K562 (cell line): ENCODE measurements around the gene KLHL22. TPM values are rescaled to one million over a fixed set of nuclear protein-coding genes. Genes with fewer than 3 reads are reported as not detected.

Experiments used
- DPF2 ChIP-seq: fragments of 450-650 bp; IDR thresholded peaks from 2 replicates; pipeline ENCODE4 v1.6.1; 2016
- ELF4 ChIP-seq: fragments of 450-650 bp; formaldehyde crosslinking; IDR thresholded peaks from 2 replicates; pipeline ENCODE4 v1.4.0; 2022; ENCODE audit warnings: missing genetic modification characterization
- GABPA ChIP-seq: fragments of 200-800 bp; sonication (Bioruptor generic); conservative IDR thresholded peaks from 2 replicates; pipeline ENCODE4 v1.6.1; 2016; ENCODE audit warnings: low read depth, missing genetic modification characterization, missing compliant biosample characterization
- IFI16 ChIP-seq: fragments of 250-450 bp; sonication (Bioruptor Pico); IDR thresholded peaks from 2 replicates; pipeline ENCODE4 v2.1.2; 2022; ENCODE audit warnings: mild to moderate bottlenecking, inconsistent platforms
- MCM5 ChIP-seq: fragments of 450-650 bp; IDR thresholded peaks from 2 replicates; pipeline ENCODE4 v1.6.1; 2016; ENCODE audit warnings: low read depth
- NFE2L1 ChIP-seq: fragments of 450-650 bp; IDR thresholded peaks from 2 replicates; pipeline ENCODE4 v1.6.1; 2016; ENCODE audit warnings: missing genetic modification characterization, low read depth, mild to moderate bottlenecking, missing compliant biosample characterization, moderate library complexity, borderline replicate concordance
- POU5F1 ChIP-seq: fragments of 150-350 bp; IDR thresholded peaks from 2 replicates; pipeline ENCODE4 v1.6.1; 2014; ENCODE audit warnings: borderline replicate concordance, low read length, low read depth, mild to moderate bottlenecking; ENCODE audit not compliant: partially characterized antibody
- SMAD3 ChIP-seq: fragments of 450-650 bp; formaldehyde crosslinking; conservative IDR thresholded peaks from 2 replicates; pipeline ENCODE4 v1.4.0; 2020; ENCODE audit warnings: mild to moderate bottlenecking
- THAP12 ChIP-seq: fragments of 250-450 bp; sonication (Bioruptor Pico); IDR thresholded peaks from 2 replicates; pipeline ENCODE4 v1.9.0; 2021; ENCODE audit warnings: mild to moderate bottlenecking, inconsistent platforms
- TOE1 ChIP-seq, 2 experiments: fragments of 450-650 bp in 1 of 2; sonication (generic) in 1 of 2; formaldehyde crosslinking in 1 of 2; IDR thresholded peaks; 2 replicates each; pipeline versions ENCODE4 v1.7.1 to v1.8.0; 2016 to 2022; ENCODE audit warnings: borderline replicate concordance in 2 of 2, mild to moderate bottlenecking in 2 of 2, antibody characterized with exemption in 1 of 2, inconsistent platforms in 1 of 2, low read depth in 1 of 2, missing genetic modification reagents in 1 of 2, moderate library complexity in 1 of 2
- TSHZ1 ChIP-seq: fragments of 250-450 bp; sonication (Bioruptor Pico); IDR thresholded peaks from 2 replicates; pipeline ENCODE4 v1.4.0; 2020; ENCODE audit warnings: mild to moderate bottlenecking, moderate library complexity
- USF1 ChIP-seq: sonication (generic); formaldehyde crosslinking; IDR thresholded peaks from 2 replicates; pipeline ENCODE4 v1.9.0; 2022; ENCODE audit warnings: mild to moderate bottlenecking, missing genetic modification reagents
- XRCC5 ChIP-seq: fragments of 200-400 bp; formaldehyde crosslinking; IDR thresholded peaks from 2 replicates; pipeline ENCODE4 v1.6.1; 2017; ENCODE audit warnings: low read depth, mild to moderate bottlenecking, low read length
- ZBTB49 ChIP-seq: sonication (generic); formaldehyde crosslinking; IDR thresholded peaks from 2 replicates; pipeline ENCODE4 v1.8.0; 2022; ENCODE audit warnings: missing genetic modification reagents, mild to moderate bottlenecking, borderline replicate concordance
- ZC3H4 ChIP-seq: sonication (generic); formaldehyde crosslinking; IDR thresholded peaks from 2 replicates; pipeline ENCODE4 v1.9.0; 2021; ENCODE audit warnings: missing genetic modification reagents, borderline replicate concordance
- ZFP1 ChIP-seq: fragments of 450-650 bp; formaldehyde crosslinking; IDR thresholded peaks from 2 replicates; pipeline ENCODE4 v1.4.0; 2020; ENCODE audit warnings: mild to moderate bottlenecking, mixed read lengths
- ZKSCAN1 ChIP-seq: fragments of 150-350 bp; IDR thresholded peaks from 2 replicates; pipeline ENCODE4 v1.6.1; 2016; ENCODE audit warnings: low read depth, low read length
- ZNF232 ChIP-seq: sonication (generic); formaldehyde crosslinking; IDR thresholded peaks from 2 replicates; pipeline ENCODE4 v1.8.0; 2022; ENCODE audit warnings: mild to moderate bottlenecking, missing genetic modification reagents
- ZNF436 ChIP-seq: fragments of 250-450, 450-650 bp; sonication (Bioruptor Pico); formaldehyde crosslinking; IDR thresholded peaks from 2 replicates; pipeline ENCODE4 v1.7.0; 2020; ENCODE audit warnings: mild to moderate bottlenecking
- polyA plus RNA-seq, 8 experiments: library from polyadenylated mRNA; depleted of rRNA in 4 of 8; stranded (reverse) in 5 of 8; unstranded in 3 of 8; fragments of >200 nt; fragmentation: Nextera tagmentation in 2 of 8; fragmentation: Illumina TruSeq in 1 of 8; extraction: Ambion mirVana in 2 of 8; extraction: Trizol in 1 of 8; gene quantifications; 2 replicates each; pipeline versions ENCODE4 v1.2.1 to v1.2.3, GENCODE V29; 2011 to 2014; ENCODE audit warnings: inconsistent platforms in 1 of 8, missing spikeins in 1 of 8
- total RNA-seq, 7 experiments: library from RNA; depleted of rRNA in 6 of 7; stranded (reverse); fragments of >200 nt in 6 of 7; fragmentation: Illumina TruSeq in 2 of 7; extraction: Trizol in 2 of 7; gene quantifications; 2 replicates each; pipeline versions ENCODE4 v1.2.1 to v1.2.3, GENCODE V29; 2011 to 2021; ENCODE audit warnings: low replicate concordance in 1 of 7

Gene KLHL22
- total and polyA plus RNA-seq, 9 of the 15 experiments (the other 6 are each of a cell fraction or from before 2014, with no cell fraction given), result 1.3 to 25.6 (median 15.2) TPM

- no peak for TF ChIP-seq THAP12 (CRISPR knock-in tag)
- no peak for TF ChIP-seq ZKSCAN1
- TF ChIP-seq ZFP1 (CRISPR knock-in tag), result no peak
- TF ChIP-seq ZC3H4 (CRISPR knock-in tag), result no peak
- no peak for TF ChIP-seq ZNF232 (CRISPR knock-in tag)
- no peak for TF ChIP-seq ZNF436 (CRISPR knock-in tag)
- no peak for TF ChIP-seq SMAD3 (CRISPR knock-in tag)
- no peak for TF ChIP-seq TSHZ1
- TF ChIP-seq NFE2L1 (tag), result no peak
- TF ChIP-seq XRCC5, result no peak
- TF ChIP-seq IFI16 (CRISPR knock-in tag), result no peak
- no peak for TF ChIP-seq GABPA (tag)
- TF ChIP-seq TOE1 (IDR thresholded peaks at IDR 0.05; ENCODE audit: borderline replicate concordance), result no peak
- no peak for TF ChIP-seq TOE1 (CRISPR knock-in tag; IDR thresholded peaks at IDR 0.05; ENCODE audit: borderline replicate concordance, low read depth)
- TF ChIP-seq ELF4, result no peak
- TF ChIP-seq MCM5, result no peak
- TF ChIP-seq POU5F1, result no peak
- no peak for TF ChIP-seq DPF2
- no peak for TF ChIP-seq ZBTB49 (CRISPR knock-in tag)
- peak; percentile 60 for TF ChIP-seq USF1 (CRISPR knock-in tag)
Measured at GRCh38 chr22:20459862-20460261, 35.7 kb downstream of the KLHL22 start (continued).
